ENCODE results near the gene THAP12.

- TF ChIP-seq CTCF (conservative IDR thresholded peaks at IDR 0.05): no peak
- no peak for TF ChIP-seq ZFX (IDR thresholded peaks at IDR 0.05)
Observed at GRCh38 chr11:76424891-76425290, 44.0 kb upstream of the THAP12 start.

All from C4-2B (cell line).